Erythroblast (primary cell): ENCODE measurements around the gene MT1H.

ENCODE experiments used
- GATA1 ChIP-seq: IDR thresholded peaks from 2 replicates; pipeline ENCODE4 v1.6.1; 2011; ENCODE audit warnings: low read depth, mild to moderate bottlenecking, control low read depth, low read length, moderate library complexity
- POLR2A ChIP-seq: IDR thresholded peaks from 2 replicates; pipeline ENCODE4 v1.6.1; 2011; ENCODE audit warnings: mild to moderate bottlenecking, low read length

- no peak for TF ChIP-seq POLR2A
- TF ChIP-seq GATA1, result no peak
These were observed 3.3 kb downstream of the MT1H start for GRCh38 chr16:56672761-56673536.
